ENCODE results near the gene GPR142.

The GPR142 gene

GRCh38 chr17:74379495-74380085 is 12.3 kb downstream of the GPR142 start:
- Histone ChIP-seq H3K27me3 (peaks cover 20% of the 10 kb centered on the region), H3K9me3 (no peaks in the 10 kb centered on the region), H3K4me3 (ENCODE audit: low read depth in 1 of 2, low read length in 1 of 2) (no peak overlapping the region), H3K27ac (no peak overlapping the region), H3K4me1 (ENCODE audit: control insufficient read depth in 1 of 2, insufficient read depth in 1 of 2, low read depth in 1 of 2, low read length in 1 of 2) (peaks cover 6 to 8% of the 10 kb centered on the region in 2 experiments), H3K36me3 (no peaks in the 10 kb centered on the region)
- TF ChIP-seq CTCF (IDR thresholded peaks at IDR 0.05) = peak; percentile 89

- Histone ChIP-seq H3K27me3 (peaks cover 17% of the 10 kb centered on the region), H3K9me3 (no peaks in the 10 kb centered on the region), H3K4me3 (ENCODE audit: low read depth in 1 of 2, low read length in 1 of 2) (no peak overlapping the region), H3K4me1 (ENCODE audit: control insufficient read depth in 1 of 2, insufficient read depth in 1 of 2, low read depth in 1 of 2, low read length in 1 of 2) (peaks cover 6 to 8% of the 10 kb centered on the region in 2 experiments), H3K36me3 (no peaks in the 10 kb centered on the region), H3K27ac (no peak overlapping the region)
- TF ChIP-seq CTCF (IDR thresholded peaks at IDR 0.05) = no peak
Measured at GRCh38 chr17:74380086-74380958, 13.0 kb downstream of the GPR142 start.

- H3K4me3 ChIP-seq (ENCODE audit: low read depth in 1 of 2, low read length in 1 of 2) = no peak overlapping the region
- no peaks in the 10 kb centered on the region for H3K36me3 ChIP-seq
- peaks cover 6 to 8% of the 10 kb centered on the region in 2 experiments for H3K4me1 ChIP-seq (ENCODE audit: control insufficient read depth in 1 of 2, insufficient read depth in 1 of 2, low read depth in 1 of 2, low read length in 1 of 2)
- H3K27me3 ChIP-seq = peaks cover 11% of the 10 kb centered on the region
- no peak for TF ChIP-seq CTCF (IDR thresholded peaks at IDR 0.05)
- no peak overlapping the region for H3K27ac ChIP-seq
- no peaks in the 10 kb centered on the region for H3K9me3 ChIP-seq
Measured at GRCh38 chr17:74380959-74381808, 13.9 kb downstream of the GPR142 start.

- peaks cover 15% of the 10 kb centered on the region for H3K27me3 ChIP-seq
- no peaks in the 10 kb centered on the region for H3K36me3 ChIP-seq
- H3K9me3 ChIP-seq = no peaks in the 10 kb centered on the region
- peaks cover 6 to 8% of the 10 kb centered on the region in 2 experiments for H3K4me1 ChIP-seq (ENCODE audit: control insufficient read depth in 1 of 2, insufficient read depth in 1 of 2, low read depth in 1 of 2, low read length in 1 of 2)
- H3K4me3 ChIP-seq (ENCODE audit: low read depth in 1 of 2, low read length in 1 of 2) = no peak overlapping the region
- no peak for TF ChIP-seq CTCF (IDR thresholded peaks at IDR 0.05)
- no peak overlapping the region for H3K27ac ChIP-seq
Measured at GRCh38 chr17:74383141-74383540, 15.8 kb downstream of the GPR142 start.

GRCh38 chr17:74385201-74385600 is 17.9 kb downstream of the GPR142 start:
- Histone ChIP-seq H3K27ac (no peak overlapping the region), H3K36me3 (no peaks in the 10 kb centered on the region), H3K9me3 (no peaks in the 10 kb centered on the region)

More at GRCh38 chr17:74385201-74385600, 17.9 kb downstream of the GPR142 start:
- TF ChIP-seq CTCF (IDR thresholded peaks at IDR 0.05) = no peak
- Histone ChIP-seq H3K4me1 (ENCODE audit: control insufficient read depth in 1 of 2, insufficient read depth in 1 of 2, low read depth in 1 of 2, low read length in 1 of 2) (peaks cover 0 to 5% of the 10 kb centered on the region in 2 experiments), H3K4me3 (ENCODE audit: low read depth in 1 of 2, low read length in 1 of 2) (no peak overlapping the region), H3K27me3 (peaks cover 11% of the 10 kb centered on the region)
